Measurements from ENCODE around the gene COG5. TPM values are rescaled to one million over a fixed set of nuclear protein-coding genes. Genes with fewer than 3 reads are reported as not detected.

Gene COG5
- total and polyA plus RNA-seq, 2 of the 8 experiments (the other 6 are each of a cell fraction or from before 2014, with no cell fraction given): 10.5 to 28.1 TPM

DNA sequence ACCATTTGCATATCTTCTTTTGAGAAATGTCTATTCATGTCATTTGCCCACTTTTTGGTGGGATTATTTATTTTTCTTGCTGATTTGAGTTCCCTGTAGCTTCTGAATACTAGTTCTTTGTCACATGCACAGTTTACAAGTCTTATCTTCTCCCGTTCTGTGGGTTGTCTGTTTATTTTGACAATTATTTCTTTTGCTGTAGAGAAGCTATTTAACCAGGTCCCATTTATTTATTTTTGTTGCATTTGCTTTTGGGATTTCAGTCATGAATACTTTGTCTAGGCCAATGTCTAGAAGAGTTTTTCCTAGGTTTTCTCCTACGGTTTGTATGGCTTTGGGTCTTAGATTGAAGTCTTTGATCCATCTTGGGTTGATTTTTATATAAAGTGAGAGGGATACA is 60.9 kb downstream of the COG5 start:
- CTCF ChIA-PET (ENCODE audit: partially characterized antibody): interaction anchor here (1.3 to 3.1 kb wide), 6 partner anchors 12 to 301 kb away, joined by 3 to 17 read pairs (median 4); no protein-coding TSS in a partner anchor
- Histone ChIP-seq H4K5ac (ENCODE audit: insufficient read length, low read depth, low read length) (no peak overlapping the region), H2BK15ac (ENCODE audit: low read length) (no peak overlapping the region), H3K36me3 (ENCODE audit: control insufficient read depth in 2 of 4, insufficient read depth in 4 of 4, low read length in 3 of 4) (peaks cover 0 to 3% (median 0%) of the 10 kb centered on the region in 4 experiments; a peak in 2 of 8 replicates), H2BK5ac (ENCODE audit: low read depth, low read length) (no peak overlapping the region), H3K9ac (replicated peaks in 1 of 4; ENCODE audit: extremely low read depth in 1 of 4, low read depth in 3 of 4, low read length in 3 of 4) (no peak overlapping the region), H2AK5ac (ENCODE audit: low read depth, low read length) (no peak overlapping the region), H4K91ac (replicated peaks; ENCODE audit: insufficient read length, low read length) (no peak overlapping the region), H3K14ac (ENCODE audit: insufficient read length) (no peak overlapping the region), H3K56ac (replicated peaks; ENCODE audit: insufficient read length, low read depth, low read length) (no peak overlapping the region), H3K27ac (ENCODE audit: low read depth, low read length) (no peak overlapping the region), H3K4me3 (ENCODE audit: extremely low read depth in 1 of 4, insufficient read depth in 2 of 4, low read depth in 3 of 4, low read length in 4 of 4) (no peak overlapping the region), H2BK12ac (ENCODE audit: low read depth, low read length) (no peak overlapping the region), H2BK120ac (replicated peaks; ENCODE audit: low read depth, low read length) (no peak overlapping the region), H3K4me2 (ENCODE audit: insufficient read depth in 1 of 2, low read depth in 2 of 2, low read length in 2 of 2) (no peak overlapping the region), H3K18ac (ENCODE audit: extremely low read depth, low read length) (no peak overlapping the region), H3K23ac (ENCODE audit: insufficient read length) (no peak overlapping the region), H3K4ac (replicated peaks; ENCODE audit: insufficient read length, low read depth, low read length) (no peak overlapping the region), H3K27me3 (replicated peaks in 1 of 4; ENCODE audit: control insufficient read depth in 3 of 4, extremely low read depth in 1 of 4, insufficient read depth in 3 of 4, low read length in 3 of 4) (no peaks in the 10 kb centered on the region), H4K20me1 (replicated peaks in 1 of 2; ENCODE audit: control insufficient read depth in 1 of 2, insufficient read depth in 2 of 2, low read length in 2 of 2) (no peaks in the 10 kb centered on the region), H3K79me1 (ENCODE audit: low read depth, low read length) (no peaks in the 10 kb centered on the region; the same call in 1 of the 2 replicates), H2BK20ac (ENCODE audit: low read length) (no peak overlapping the region), H3K4me1 (replicated peaks in 1 of 4; ENCODE audit: control insufficient read depth in 3 of 4, insufficient read depth in 4 of 4, low read length in 3 of 4) (peaks cover 0 to 3% (median 0%) of the 10 kb centered on the region in 4 experiments; a peak in 1 of 7 replicates), H3K9me3 (ENCODE audit: insufficient read depth in 2 of 2, low read depth in 1 of 2, low read length in 1 of 2) (peaks cover 3 to 4% of the 10 kb centered on the region in 2 experiments; a peak in 3 of 4 replicates), H4K8ac (ENCODE audit: extremely low read depth, insufficient read depth, low read length) (no peak overlapping the region), H3K79me2 (ENCODE audit: control insufficient read depth in 1 of 2, insufficient read depth in 2 of 2, low read length in 2 of 2) (peaks cover 0 to 6% of the 10 kb centered on the region in 2 experiments; a peak in 2 of 4 replicates), H2AFZ (ENCODE audit: low read length) (no peak overlapping the region), H3K23me2 (ENCODE audit: low read depth, low read length) (no peaks in the 10 kb centered on the region)
- WGBS, 2 experiments (ENCODE audit: extremely low coverage in 1 of 2, insufficient coverage in 1 of 2, insufficient read length in 1 of 2, insufficient replicate concordance in 2 of 2, low coverage in 1 of 2, low lambda C conversion rate in 2 of 2, missing lambda C conversion rate in 1 of 2): 88% methylated on average over 2 of the region's 2 CpGs; no CpG with 5 or more reads in 1 of the 2 experiments
- no peak for DNase-seq (ENCODE audit: low read depth in 1 of 2, low spot score in 2 of 2)
- no peak for FAIRE-seq
- POLR2A ChIA-PET (ENCODE audit: partially characterized antibody): no interaction called here
- TF ChIP-seq E2F6 (IDR thresholded peaks at IDR 0.05): no peak
- TF ChIP-seq BCL11A (IDR thresholded peaks at IDR 0.05; ENCODE audit: low read depth in 2 of 2, low read length in 2 of 2): no peak
- TF ChIP-seq EP300 (IDR thresholded peaks at IDR 0.05; ENCODE audit: borderline replicate concordance in 1 of 2, low read depth in 2 of 2, low read length in 2 of 2): no peak
- TF ChIP-seq GTF2F1 (IDR thresholded peaks at IDR 0.05; ENCODE audit: borderline replicate concordance, low read depth, low read length): no peak
- no peak for TF ChIP-seq POU5F1 (IDR thresholded peaks at IDR 0.05; ENCODE audit: low read depth, low read length)
- no peak for TF ChIP-seq MAFK (IDR thresholded peaks at IDR 0.05; ENCODE audit: low read depth, low read length)
- no peak for TF ChIP-seq CREB1 (IDR thresholded peaks at IDR 0.05)
- no peak for TF ChIP-seq NRF1 (IDR thresholded peaks at IDR 0.05; ENCODE audit: low read depth, low read length)
- no peak for TF ChIP-seq SIRT6 (IDR thresholded peaks at IDR 0.05; ENCODE audit: low read length)
- no peak for TF ChIP-seq TAF1 (IDR thresholded peaks at IDR 0.05; ENCODE audit: low read depth, low read length)
- TF ChIP-seq CHD1 (IDR thresholded peaks at IDR 0.05; ENCODE audit: low read depth, low read length): no peak
- no peak for TF ChIP-seq KDM4A (IDR thresholded peaks at IDR 0.05; ENCODE audit: low read depth, low read length, severe bottlenecking)
- TF ChIP-seq ATF3 (IDR thresholded peaks at IDR 0.05; ENCODE audit: insufficient read depth, low read depth, low read length): no peak
- TF ChIP-seq SP4 (IDR thresholded peaks at IDR 0.05; ENCODE audit: low read length): no peak
